GM18520 (cell line): ENCODE measurements around the gene SCN9A.
"Not testable (repeated sequence)": the region's sequence is repeated elsewhere in the genome, so short reads cannot be mapped to it uniquely, and the experiment has no call there.

Source experiments
- ATAC-seq: cut with Tn5 transposase; IDR thresholded peaks from one replicate; pipeline ENCODE4 v1.9.1; 2021; ENCODE audit not compliant: unreplicated experiment

Gene SCN9A

DNA sequence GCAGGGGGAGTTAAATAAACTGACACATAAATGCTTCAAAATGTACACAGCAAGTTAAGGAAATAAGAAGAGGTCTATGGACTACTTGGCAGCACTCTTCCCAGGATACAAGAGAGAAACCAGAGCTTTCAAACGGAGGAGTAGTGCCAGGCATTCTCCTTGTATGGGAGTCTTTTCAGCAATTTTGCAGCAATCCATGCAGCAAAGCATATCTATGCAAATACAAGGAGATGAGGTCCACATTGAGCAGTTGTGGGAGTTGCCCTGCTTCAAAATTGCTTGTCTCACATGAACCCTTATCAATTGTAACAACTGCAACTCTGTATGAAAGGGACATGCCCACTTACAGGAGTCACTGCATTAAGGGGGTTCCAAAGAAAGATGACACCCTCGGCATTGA, 37.8 kb downstream of the SCN9A start:
- no peak for ATAC-seq

GRCh38 chr2:166335284-166335683, 40.5 kb downstream of the SCN9A start:
- ATAC-seq = no peak

GRCh38 chr2:166334805-166335204, 40.9 kb downstream of the SCN9A start:
- ATAC-seq = no peak

DNA sequence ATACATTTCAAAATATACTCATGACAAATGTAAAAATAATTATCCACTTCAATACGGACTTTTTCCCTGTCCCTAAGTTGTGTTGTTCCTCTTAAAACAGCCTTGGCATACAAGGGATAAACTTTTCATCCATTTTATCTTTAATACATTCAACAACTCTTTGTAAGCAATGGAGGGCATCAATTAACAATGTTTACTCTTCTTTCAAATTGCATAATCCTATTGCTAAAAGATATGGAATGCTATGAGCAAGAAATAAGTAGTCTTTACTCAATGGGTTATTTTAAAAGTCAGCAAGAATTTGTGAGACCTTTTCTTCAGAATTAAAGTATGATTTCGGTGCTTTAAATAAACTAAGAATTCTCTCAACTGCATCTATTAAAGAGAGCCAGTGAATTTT, 41.9 kb downstream of the SCN9A start:
- ATAC-seq = no peak

DNA sequence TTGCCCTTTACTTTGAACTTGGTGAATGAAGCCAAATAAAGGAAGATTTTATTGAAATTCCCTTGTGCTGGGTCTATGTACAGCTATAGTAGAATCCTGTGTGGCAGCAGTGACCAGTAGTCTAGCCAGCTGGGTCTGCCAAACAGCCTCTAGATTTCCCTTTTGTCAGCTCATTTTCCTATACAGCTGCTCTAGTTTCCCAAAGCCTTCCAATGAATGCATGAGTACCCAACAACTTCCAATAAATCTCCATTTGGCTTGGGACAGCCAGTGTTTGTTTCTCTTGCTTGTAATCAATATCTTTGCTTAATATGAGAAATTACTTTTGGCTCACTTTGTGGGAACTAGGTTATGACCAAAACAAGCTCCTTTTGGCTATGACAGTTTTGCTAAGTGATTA, 43.6 kb downstream of the SCN9A start:
- ATAC-seq = no peak

GRCh38 chr2:166331468-166331867, 44.3 kb downstream of the SCN9A start:
- no peak for ATAC-seq

GRCh38 chr2:166329465-166329864, 46.3 kb downstream of the SCN9A start:
- no peak for ATAC-seq

GRCh38 chr2:166328147-166328546, 47.6 kb downstream of the SCN9A start:
- no peak for ATAC-seq

GRCh38 chr2:166321076-166321475, 54.7 kb downstream of the SCN9A start:
- ATAC-seq = no peak

- ATAC-seq = no peak
Measured at GRCh38 chr2:166314022-166314759, 61.6 kb downstream of the SCN9A start.

DNA sequence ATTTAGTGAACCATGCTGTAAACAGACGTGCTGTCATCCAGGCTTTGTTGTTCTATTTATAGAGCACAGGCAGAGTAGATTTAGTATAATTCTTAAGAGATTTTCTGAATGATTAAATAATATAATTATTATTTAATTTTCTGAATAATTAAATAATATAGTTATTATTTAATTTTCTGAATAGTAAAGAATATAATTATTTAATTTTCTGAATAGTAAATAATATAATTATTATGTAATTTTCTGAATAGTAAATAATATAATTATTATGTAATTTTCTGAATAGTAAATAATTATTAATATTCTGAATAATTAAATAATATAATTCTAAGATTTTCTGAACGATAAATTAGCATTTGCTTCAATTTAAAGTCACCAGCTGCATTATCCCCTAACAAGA, 62.9 kb downstream of the SCN9A start:
- not testable (repeated sequence) for ATAC-seq

DNA sequence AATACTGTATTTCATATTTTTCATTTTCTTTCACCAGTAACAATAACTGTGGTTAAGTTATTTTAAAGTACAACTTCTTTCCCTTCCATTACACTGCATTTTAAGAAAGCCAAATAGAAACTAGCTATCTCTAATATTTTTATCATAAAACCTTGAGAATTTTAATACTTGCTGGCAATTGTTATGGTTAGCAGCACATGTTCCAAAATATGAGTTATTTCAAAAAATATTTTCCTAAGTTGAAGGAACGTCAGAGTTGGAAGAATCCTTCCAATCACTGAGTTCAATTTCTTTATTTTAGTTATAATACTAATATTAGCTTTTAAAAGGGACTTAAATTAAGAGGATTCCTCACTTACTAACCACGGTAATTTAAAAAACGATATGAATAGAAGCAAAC, 68.4 kb downstream of the SCN9A start:
- no peak for ATAC-seq

DNA sequence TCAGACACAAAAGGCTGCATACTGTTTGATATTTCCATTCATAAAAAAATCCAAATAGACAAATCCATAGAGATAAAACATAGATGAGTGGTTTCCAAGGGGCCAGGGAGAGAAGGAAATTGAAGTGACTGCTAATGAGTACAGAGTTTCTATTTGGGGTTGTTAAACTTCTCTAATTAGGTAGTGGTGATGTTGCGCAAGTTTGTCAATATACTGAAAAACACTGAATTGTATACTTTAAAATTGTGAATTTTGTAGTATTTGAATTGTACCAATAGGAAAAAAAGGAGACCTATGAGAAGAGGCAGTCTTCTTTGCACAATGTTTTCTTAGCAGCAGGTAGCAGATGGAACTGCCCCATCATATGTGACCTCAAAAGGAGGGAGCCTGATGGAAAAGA, 71.1 kb downstream of the SCN9A start:
- ATAC-seq = no peak

- no peak for ATAC-seq
Measured at GRCh38 chr2:166302036-166302435, 73.7 kb downstream of the SCN9A start.

GRCh38 chr2:166297951-166298350, 77.8 kb downstream of the SCN9A start:
- ATAC-seq = no peak

DNA sequence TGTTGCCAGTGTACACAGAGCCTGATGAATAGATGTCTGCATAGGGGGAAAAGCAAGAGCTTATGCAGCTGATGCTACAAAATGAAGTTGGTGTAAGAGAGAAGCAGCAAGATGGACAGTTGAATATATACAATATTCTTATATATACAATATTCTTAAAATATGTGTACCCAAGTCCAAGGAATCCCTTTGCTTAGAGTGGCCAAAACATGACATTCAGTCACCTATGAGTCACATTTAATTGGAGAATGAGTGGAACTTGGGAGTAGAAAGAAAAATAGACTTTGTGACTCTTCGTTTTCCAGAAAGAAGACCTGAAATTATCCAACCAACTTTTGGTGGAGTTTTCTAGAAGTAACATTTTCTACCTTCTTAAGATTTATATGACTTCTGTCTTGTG, 81.8 kb downstream of the SCN9A start:
- ATAC-seq = no peak

- ATAC-seq = no peak
Measured at GRCh38 chr2:166285215-166285614, 90.5 kb downstream of the SCN9A start.

- ATAC-seq = no peak
Measured at GRCh38 chr2:166284359-166284758, 91.4 kb downstream of the SCN9A start.

DNA sequence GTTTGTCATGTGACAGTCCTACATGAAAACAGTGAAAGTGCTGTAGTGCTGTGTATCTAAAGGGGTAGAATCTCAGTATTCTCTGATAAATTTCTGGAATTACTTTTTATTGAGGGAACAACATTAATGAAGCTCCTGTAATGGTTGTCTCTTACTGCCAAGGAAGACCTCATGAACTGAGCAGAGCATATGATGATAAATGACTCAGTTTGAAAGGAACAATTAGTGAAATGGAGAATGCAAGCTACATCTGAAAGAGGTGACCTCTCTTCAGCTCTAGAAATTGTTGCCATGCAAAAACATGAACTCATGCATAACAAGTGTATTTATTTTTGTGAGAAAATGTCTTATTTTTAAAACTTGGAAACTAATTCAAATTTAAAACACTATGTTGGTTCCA, 93.6 kb downstream of the SCN9A start:
- ATAC-seq = peak; percentile 69

- ATAC-seq = no peak
Measured at GRCh38 chr2:166278856-166279255, 96.9 kb downstream of the SCN9A start.

DNA sequence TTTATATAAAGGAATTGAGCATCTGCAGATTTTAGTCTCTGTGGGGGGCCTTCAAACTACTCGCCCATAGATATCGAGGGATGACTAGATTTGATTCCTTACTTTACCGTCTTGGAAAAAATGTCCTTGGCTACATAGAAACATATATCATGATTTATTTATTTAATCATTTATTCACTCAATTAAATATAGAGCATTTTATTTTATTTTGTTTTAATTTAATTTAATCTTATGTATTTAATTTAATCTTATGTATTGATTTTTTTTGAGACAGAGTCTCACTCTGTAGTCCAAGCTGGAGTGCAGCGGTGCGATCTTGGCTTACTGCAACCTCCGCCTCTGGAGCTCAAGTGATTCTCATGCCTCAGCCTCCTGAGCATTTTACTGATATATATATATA, 105.4 kb downstream of the SCN9A start:
- ATAC-seq = no peak

GRCh38 chr2:166269322-166269721, 106.4 kb downstream of the SCN9A start:
- no peak for ATAC-seq

GRCh38 chr2:166257859-166258258, 117.9 kb downstream of the SCN9A start:
- no peak for ATAC-seq
